ENCODE measurements around the gene PTP4A2.

PTP4A2 gene

DNA sequence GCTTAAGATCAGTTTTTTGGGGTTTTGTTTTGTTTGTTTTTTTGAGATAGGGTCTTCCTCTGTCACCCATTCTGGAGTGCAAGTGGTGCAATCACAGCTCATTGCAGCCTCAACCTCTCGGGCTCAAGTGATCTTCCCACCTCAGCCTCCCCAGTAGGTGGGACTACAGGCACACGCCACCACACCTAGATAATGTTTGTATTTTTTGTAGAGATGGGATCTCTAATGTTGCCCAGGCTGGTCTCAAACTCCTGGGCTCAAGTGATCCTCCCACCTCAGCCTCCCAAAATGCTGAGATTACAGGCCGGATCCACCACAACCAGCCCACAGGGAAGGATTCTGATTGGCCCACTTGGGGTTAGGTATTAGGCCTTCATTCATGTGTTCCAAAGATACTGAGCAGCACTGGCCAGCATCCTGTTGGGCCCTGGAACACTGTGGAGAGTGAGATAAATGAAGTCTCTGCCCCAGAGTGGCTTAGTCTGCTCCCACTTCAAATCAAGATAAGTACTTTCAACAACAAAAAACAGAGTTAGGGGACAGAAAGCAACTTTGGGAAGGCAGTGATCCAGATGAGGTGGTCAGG is 54.7 kb downstream of the PTP4A2 start:
- DNase-seq, result no peak

- no peak for DNase-seq
These were observed 56.5 kb downstream of the PTP4A2 start for GRCh38 chr1:31881688-31882000.

DNA sequence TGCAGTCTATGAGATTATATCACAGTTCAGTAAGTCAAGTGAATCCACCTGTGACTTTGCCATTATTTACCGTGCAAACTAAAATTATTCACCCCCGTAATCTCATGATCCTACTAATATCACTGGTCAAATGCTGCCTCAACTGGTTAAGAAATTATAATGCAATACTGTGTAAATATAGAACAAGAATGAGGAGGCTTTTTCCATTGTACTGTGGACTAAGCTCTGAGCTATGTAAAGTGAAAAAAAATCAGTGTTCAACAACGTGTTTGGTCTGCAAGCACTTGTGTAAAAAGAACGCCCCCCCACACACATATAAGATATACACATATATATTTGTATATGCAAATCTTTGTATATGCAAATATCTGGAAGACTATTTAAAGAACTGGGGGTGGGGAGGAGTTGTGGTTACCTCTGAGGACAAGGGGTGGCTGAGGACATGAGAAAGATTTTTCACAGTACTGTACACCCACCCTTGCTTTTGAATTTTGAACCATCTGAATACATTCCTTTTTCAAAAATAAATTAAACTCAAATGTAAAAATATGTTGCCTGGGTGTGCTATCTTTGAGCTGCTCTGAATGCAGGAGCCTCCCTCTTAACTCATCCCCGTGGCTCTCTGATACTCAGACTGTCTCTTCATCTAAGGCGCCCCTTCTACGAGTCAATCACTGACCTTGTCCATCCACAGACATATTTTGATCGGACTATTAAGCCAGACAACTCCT is 57.0 kb downstream of the PTP4A2 start:
- no peak for DNase-seq

DNA sequence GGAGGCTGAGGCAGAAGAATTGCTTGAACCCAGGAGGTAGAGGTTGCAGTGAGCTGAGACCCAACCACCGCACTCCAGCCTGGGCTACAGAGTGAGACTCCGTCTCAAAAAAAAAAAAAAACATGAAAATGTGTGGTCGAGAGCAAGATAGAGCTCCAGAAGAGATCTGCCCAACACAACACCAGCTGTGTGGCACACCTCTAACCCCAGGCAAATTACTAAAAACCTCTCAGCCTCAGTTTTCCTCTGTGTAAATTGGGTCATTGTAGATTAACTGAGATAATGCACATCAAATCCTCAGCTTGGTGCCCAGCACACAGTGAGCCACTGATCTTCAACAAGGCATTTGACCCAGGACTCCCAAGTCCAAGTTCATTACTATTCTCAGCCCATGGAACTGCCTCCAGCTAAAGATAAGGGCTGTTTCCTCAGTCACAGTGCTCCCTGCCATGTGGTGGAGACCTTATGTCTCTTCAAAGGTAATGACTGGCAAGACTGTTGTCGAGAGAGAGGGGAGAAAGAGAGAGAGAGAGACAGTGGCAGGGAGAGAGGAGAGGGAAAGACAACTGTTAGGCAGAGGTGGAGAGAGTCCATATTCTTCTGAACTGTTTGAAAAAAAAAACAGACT is 58.1 kb downstream of the PTP4A2 start:
- no peak for DNase-seq

GRCh38 chr1:31878058-31878457 is 60.1 kb downstream of the PTP4A2 start:
- no peak for DNase-seq

GRCh38 chr1:31877544-31877943 is 60.6 kb downstream of the PTP4A2 start:
- DNase-seq, result no peak

GRCh38 chr1:31875636-31876236 is 62.4 kb downstream of the PTP4A2 start:
- no peak for DNase-seq

GRCh38 chr1:31874942-31875341 is 63.2 kb downstream of the PTP4A2 start:
- DNase-seq, result no peak

- no peak for DNase-seq
These were observed 65.2 kb downstream of the PTP4A2 start for GRCh38 chr1:31872658-31873636.

GRCh38 chr1:31871703-31872102 is 66.5 kb downstream of the PTP4A2 start:
- no peak for DNase-seq

- no peak for DNase-seq
These were observed 68.0 kb downstream of the PTP4A2 start for GRCh38 chr1:31870086-31870736.

GRCh38 chr1:31869449-31869848 is 68.7 kb downstream of the PTP4A2 start:
- no peak for DNase-seq

DNA sequence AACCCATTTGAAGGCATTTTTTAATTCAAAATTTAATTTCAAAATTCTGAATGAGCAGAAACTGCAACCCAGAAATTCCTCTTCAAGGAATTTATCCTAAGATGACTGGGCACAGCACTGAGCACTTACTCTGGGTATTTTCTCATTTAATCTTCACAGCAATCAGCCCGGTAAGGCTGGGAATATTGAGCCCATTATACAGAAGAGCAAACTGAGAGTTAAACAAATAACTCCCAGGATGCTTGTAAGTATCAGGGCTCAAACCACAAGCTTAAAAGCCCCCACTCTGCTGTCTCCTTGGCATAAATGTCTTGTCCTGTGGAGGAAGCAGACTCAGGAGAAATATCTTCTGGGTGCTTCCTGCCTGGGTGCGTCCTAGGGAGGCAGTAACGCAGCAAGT is 69.3 kb downstream of the PTP4A2 start:
- no peak for DNase-seq

DNA sequence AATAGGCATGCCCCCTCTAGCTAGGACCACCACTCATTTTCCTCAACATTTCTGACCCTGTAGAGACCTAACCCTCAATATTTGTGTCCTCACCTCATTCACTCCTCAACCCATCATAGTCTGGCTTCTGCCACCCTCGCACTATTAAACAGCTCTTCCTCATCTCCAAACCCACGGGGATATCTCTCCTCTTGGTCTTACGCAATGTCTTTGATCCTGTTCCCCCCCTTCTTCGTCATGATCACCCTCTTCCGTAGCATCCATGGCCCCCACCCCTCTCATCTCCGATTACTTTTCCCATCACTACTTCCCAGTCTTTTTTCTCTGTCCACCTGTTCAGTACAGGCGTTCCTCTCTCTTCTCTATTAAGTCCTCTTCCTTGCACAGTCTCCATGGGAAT is 70.6 kb downstream of the PTP4A2 start:
- DNase-seq, result no peak

DNA sequence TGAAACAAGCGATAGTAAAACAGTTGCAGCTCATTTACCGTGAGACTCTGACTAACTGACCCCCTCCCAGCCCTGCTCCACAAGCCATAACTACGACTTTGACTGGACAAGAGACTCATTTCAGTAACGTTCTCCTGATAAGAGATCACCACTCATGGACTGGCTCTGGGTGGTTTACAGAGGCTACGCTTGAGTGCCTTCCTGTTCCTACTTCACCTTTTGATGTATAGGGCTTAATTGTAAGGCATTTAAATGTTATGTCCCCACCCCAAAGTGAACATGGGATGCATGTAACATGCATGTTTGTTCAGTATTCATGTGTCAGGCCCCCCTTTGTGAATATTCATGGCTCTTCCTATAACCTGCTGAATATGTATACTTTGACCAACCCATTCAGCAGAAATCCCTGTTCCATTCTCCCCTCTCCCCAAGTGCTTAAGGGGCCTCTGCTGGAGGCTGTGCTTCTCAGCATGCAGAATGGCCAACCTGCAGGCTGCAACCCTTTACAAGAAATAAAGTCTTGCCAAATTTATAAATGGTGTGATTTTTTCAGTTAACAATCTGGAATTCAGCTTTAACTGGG is 71.6 kb downstream of the PTP4A2 start:
- DNase-seq, result no peak

DNA sequence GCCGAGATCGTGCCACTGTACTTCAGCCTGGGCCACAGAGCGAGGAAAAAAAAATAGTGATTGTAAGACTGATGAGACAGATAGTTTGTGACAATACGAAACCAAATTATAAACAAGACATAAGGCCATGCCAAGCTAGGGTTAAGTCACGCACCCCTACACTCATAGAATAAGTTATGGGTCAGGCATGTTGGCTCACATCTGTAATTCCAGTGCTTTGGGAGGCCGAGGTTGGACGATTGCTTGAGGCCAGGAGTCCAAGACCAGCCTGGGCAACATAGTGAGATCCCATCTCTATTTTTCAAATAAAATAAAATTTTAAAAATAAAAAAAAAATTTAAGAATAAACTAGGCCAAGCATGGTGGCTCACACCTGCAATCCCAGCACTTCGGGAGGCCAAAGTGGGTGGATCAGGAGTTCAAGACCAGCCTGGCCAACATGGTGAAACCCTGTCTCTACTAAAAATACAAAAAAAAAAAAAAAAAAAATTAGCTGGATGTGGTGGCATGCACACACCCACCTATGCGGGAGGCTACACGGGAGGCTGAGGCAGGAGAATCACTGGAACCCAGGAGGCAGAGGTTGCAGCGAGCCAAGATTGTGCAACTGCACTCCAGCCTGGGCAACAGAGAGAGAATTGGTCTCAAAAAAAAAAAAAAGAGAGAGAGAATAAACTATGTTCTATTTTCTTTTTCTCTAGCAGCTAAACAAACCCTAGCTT is 72.3 kb downstream of the PTP4A2 start:
- DNase-seq, result no peak

DNA sequence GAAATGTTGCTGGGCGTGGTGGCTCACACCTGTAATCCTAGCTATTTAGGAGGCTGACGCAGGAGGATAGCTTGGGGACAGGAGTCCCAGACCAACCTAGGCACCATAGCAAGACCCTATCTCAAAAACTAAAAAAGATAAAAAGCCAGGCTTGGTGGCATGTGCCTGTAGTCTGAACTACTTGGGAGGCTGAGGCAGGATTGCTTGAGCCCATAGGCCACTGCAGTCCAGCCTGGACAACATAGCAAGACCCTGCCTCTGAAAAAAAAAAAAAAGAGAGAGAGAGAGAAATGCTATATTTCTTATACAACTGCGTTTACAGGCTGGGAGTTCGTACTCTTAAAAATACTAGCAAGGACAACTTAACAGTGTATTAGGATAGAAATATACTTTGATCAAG is 76.1 kb downstream of the PTP4A2 start:
- no peak for DNase-seq

DNA sequence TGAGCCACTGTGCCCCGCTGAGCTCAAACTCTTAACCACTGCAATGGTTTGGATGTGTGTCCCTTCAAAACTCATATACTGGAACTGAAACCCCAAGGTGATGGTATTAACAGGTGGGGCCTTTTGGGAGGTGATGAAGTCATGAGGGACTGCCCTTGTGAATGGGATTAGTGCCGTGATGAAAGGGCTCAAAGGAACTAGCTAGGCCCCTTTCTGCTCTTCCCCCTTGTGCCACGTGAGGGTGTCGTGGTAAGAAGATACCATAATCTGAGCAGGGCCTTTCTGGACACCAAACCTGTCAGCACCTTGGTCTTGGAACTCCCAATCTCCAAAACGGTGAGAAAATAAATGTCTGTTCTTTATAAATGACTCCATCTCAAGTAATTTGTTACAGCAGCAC is 76.8 kb downstream of the PTP4A2 start:
- no peak for DNase-seq

DNA sequence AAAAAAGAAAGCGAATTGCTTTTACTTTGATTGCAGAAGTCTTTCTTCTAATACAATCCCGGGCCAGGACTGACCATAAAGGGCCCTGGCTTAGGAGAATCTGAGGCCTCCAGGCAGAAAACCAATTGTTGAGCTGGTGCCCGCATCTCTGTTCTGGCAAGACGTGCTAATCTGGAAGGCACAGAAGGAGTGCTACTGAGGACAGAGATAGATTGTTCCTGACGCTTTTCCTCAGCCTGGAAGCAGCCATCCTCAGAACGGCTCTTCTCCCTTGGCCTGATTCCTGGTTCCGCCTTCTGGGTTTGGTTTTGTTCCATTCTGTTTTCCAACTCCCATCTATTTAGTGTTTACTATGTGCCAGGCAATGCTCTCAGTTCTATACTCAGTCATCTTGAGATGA is 77.6 kb downstream of the PTP4A2 start:
- no peak for DNase-seq

DNA sequence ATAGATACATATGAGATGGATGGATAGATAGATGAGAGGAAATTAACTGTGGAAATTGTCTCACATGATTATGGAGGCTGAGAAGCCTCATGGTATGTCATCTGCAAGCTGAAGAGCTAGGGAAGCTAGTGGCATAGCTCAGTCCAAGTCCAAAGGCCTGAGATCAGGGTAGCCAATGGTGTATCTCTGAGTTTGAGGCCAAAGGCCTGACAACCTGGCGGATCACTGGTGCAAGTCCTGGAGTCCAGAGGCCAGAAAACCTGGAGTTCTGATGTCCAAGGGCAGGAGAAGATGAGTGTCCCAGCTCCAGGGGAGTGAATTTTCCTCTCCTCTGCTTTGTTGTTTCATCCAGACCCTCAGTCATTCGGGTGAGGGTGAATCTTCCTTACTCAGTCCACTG is 78.4 kb downstream of the PTP4A2 start:
- no peak for DNase-seq

DNA sequence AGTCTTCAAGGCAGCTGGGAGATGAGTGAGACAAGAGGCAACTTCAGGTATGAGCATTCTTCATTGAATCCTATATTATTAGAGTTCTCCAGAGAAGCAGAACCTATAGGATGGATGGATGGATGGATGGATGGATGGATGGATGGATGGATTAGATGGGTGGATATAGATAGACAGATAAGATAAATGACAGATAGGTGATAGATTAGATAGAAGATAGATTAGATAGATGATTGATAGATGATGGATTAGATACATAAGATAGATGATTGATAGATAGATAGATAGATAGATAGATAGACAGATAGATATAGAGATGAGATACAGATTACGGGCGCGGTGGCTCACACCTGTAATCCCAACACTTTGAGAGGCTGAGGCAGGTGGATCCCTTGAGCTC is 79.1 kb downstream of the PTP4A2 start:
- DNase-seq, result no peak

Data from NCI-H2081 (cell line).